IPS DF 4.7 (cell line): ENCODE data around the gene SULT2B1.

Experiments used
- DNase-seq: peaks from one replicate; pipeline ENCODE4 v3.0.0-alpha.2; 2013; ENCODE audit warnings: low spot score; ENCODE audit errors: extremely low read depth

The SULT2B1 gene

DNA sequence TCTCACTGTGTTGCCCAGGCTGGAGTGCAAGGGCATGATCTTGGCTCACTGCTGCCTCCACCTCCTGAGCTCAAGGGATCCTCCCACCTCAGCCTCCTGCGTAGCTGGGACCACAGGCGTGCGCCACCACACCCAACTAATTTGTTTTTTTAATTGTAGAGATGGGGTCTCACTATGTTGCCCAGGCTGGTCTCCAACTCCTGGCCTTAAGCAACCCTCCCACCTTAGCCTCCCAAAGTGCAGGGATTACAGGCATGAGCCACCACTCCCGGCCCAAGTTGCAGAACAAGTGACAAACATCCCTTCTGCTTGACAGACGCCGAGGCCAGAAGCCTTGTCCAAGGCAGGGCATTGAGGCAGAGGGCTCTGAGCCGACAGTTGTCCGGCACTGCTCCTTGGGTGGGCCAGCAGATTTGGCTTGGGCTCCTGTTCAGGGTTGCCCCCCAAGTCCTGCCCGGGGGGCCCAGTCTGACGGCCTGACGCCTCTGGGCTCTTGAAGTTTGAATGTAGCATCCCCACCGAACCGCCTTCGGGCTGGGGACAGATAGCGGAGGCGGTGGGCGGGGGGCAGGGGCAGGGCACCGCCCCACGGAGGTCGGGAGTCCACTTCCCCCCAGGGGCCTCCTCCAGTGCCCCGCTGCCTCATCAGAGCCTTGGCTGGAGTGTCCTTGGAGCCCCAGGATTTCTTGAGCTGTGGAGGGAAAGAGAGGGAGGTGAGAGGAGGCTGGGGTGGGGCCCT lies 48.9 kb downstream of the SULT2B1 start:
- no peak for DNase-seq

DNA sequence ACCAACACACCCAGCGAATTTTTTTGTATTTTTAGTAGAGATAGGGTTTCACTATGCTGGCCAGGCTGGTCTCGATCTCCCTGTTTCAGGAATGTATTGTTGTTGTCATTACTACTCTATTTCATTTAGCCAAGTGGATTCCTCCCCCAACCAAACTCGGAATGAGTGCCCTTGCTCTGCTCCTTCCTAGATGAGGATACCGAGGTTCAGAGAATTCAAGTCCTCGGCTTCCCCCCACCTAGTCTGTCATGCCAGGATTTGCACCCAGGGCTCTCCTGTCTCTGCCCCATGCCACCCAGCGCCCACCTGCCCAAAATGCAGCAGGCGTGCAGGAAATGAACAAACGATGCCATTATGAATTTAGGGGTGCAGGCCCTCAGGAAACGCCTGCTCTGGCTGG lies 51.0 kb downstream of the SULT2B1 start:
- no peak for DNase-seq

DNA sequence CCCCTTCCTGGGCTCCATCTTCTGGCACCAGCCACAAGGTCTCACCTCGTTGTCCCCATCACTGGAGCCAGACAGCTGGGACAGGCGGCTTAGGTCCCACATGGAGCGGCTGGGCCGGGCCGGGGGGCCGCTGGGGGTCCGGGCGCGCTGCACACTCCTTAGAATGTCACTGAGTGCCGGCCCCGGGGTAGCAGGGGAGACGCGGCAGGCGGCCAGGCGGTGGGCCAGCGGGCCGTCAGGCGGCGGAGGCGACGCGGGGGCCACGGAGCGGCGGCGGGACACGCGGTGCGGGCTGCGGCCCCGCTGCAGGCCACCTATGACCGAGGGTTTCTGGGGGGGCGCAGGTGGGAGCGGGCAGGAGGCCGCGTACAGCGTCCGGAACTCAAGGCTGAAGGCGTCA lies 51.5 kb downstream of the SULT2B1 start:
- no peak for DNase-seq

DNA sequence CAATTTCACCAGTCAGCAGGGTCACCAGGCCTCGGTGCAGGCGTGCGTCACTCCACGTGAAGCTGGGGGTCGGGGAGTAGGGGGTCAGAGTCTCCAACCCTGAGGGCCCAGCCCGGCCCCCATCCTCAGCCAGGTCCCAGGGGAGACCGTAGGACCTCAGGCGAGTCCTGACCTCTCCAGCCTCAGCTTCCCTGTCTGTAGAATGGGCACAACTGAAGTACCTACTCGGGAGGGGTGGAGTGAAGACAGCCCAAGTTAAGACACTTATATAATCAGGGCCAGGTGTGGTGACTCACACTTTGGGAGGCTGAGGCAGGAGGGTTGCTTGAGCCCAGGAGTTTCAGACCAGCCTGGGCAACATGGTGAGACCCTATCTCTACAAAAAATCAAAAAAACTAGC lies 51.9 kb downstream of the SULT2B1 start:
- no peak for DNase-seq

DNA sequence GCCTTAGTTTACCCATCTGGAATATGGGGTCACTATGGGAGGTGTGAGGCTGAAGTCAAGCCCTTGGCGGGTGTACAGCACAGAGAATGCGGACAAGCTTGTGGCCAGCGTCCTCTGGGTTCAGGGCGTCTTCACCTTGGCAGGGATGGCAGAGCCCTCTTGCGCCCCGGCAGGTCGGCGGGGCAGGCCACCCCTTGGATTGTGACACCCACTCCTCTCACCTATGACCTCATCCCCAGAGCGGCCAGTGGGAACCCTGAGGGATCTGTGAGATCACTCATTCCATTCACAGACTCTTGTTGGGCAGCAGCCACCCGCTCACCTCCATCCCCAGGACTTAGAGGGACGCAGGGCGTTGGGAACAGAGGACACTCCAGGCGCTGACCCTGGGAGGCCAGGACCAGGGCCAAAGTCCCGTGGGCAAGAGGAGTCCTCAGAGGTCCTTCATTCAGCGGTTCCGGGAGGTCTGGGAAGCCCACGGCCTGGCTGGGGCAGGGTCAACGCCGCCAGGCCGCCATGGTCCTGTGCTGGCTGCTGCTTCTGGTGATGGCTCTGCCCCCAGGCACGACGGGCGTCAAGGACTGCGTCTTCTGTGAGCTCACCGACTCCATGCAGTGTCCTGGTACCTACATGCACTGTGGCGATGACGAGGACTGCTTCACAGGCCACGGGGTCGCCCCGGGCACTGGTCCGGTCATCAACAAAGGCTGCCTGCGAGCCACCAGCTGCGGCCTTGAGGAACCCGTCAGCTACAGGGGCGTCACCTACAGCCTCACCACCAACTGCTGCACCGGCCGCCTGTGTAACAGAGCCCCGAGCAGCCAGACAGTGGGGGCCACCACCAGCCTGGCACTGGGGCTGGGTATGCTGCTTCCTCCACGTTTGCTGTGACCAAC lies 54.7 kb downstream of the SULT2B1 start, which contains the start of gene SPACA4:
Gene SPACA4, plus strand, starts transcription at position 280 of the 896 bp plus-strand sequence. Its CDS starts 237 bp downstream, at position 517.
- DNase-seq = no peak

DNA sequence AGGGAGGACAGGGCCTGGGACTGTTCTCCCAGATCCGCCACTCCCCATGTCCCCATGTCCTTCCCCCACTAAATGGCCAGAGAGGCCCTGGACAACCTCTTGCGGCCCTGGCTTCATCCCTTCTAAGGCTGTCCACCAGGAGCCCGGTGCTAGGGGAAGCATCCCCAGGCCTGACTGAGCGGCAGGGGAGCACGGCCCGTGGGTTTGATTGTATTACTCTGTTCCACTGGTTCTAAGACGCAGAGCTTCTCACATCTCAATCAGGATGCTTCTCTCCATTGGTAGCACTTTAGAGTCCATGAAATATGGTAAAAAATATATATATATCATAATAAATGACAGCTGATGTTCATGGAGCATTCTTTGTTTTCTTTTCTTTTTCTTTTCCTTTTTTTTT lies 55.4 kb downstream of the SULT2B1 start:
- DNase-seq = no peak

DNA sequence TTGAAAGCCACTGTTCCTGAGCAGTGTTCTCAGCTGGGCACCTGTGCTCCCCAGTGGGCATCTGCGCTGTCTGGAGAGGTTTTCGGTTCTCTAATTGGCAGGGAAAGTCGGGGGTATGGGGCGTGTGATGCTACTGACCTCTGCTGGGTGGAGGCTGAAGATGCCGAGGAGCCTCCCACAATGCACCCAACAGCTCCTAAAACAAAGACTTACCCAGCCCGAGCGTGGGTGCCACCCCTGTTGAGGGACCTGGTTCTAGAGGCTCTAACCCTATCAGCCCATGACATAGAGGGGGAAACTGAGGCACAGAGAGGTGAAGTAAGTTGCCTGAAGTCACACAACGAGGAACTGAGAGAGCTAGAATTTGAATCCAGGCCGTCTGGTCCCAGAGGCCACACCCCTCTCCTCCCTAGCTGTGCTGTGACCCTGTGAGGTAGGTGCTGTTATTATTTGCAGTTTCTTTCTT lies 56.9 kb downstream of the SULT2B1 start:
- no peak for DNase-seq

DNA sequence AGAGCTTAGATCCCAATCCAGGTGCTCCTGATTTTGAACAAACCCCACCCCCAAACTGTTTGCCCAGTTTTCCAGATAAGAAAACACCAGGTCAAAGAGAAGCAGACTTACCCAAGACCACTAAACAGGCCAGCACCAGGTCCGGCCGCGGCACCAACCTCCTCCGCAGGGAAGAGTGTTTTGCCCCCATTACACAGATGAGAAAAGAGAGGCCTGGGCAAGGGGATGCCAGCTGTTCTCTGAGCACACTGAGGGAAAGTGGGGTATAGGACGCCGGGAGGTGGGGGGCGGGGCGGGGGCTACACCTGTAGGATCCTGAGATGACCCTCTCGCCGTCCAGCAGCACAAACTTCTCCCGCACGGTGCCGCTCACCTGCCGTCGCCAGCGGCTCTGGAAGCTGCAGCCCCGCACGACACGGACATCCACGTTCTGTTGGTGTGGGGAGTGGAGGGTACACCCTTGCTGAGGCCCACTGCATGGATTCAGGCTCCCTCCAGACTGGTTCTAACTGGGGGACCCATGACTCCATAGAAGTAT lies 57.7 kb downstream of the SULT2B1 start:
- DNase-seq = no peak

DNA sequence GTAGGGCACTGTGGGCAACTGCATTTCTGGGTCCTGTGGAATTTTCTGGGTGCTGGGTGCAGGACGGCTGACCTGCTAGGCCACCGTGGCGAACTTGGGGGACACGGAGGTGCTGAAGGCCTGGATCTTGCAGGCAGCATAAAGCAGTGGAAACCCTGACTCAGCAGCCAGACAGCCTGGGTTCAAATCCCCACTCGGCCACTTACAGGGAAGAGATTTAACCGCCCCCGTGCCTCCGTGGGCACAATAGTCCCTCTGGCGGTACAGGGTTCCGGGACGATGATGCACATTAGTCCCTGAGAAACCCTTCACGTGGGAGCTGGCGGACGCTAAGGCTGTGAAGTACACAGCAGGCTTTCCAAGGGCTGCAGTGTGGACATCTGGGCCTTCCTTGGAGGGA lies 59.9 kb downstream of the SULT2B1 start:
- DNase-seq = no peak

DNA sequence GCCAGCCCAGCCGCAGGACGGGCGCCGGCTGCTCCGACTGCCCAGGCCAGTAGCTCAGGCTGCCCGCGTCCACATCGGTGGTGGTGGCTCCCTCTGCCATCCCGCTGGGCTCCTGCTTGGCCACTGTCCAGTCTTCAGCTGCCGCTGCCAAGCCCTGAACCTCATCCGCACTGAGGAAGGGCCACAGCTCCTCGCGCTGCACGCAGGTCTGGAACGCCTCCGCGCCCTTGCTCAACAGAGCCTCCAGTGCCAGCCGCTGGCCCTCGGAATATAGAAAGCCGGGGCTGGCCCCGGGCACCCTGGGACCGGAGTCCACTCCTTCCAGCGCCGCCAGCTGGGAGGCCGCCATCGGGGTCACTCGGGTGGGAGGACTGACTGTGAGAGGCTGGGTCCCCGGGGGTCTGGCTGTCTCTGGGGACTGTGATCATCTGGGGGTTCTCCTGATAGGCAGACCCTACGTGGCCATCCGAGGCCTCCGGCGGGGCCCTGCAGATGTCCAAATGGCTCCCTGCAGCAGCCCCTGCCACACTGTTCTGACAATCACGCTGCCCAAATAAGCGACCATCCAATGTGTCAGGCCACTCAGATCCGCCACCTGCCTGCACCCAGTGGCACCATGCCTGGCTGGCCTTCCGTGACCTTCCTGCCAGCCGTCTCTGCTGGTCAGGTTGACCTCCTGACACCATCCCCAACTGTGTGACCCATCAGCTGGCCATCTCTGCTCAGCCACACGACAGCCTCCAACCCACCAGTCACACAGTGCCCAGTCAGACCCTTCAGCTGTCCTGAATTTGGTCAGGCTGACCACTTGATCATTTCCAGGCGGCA lies 61.3 kb downstream of the SULT2B1 start:
- no peak for DNase-seq

DNA sequence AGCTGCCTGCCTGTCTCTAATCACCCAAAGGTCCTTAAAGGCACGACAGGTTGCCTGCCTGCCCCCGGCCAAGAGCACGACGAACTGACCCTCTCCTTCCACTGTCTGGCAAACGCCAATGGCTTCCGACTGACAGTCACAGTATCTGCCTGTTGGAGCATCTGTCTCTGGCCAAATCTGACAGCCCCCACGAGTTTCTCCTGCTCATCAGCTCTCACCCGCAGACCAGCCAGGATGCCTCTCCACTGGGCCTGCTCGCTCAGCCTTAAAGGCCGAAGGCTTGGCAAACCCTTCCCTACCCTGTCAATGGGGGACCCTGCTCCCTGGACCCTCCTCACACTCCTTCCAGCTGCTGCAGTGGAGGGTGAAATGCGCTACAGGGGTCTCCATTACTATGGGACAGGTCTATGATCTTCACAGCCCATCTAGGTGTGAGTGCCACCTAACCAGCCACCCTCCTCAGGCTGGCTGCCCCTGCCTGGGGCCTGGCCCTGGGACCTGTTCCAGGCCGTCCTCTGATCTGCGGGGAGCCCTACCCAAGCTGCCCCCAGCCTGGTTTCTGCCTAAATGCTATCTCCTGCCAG lies 62.0 kb downstream of the SULT2B1 start:
- no peak for DNase-seq

DNA sequence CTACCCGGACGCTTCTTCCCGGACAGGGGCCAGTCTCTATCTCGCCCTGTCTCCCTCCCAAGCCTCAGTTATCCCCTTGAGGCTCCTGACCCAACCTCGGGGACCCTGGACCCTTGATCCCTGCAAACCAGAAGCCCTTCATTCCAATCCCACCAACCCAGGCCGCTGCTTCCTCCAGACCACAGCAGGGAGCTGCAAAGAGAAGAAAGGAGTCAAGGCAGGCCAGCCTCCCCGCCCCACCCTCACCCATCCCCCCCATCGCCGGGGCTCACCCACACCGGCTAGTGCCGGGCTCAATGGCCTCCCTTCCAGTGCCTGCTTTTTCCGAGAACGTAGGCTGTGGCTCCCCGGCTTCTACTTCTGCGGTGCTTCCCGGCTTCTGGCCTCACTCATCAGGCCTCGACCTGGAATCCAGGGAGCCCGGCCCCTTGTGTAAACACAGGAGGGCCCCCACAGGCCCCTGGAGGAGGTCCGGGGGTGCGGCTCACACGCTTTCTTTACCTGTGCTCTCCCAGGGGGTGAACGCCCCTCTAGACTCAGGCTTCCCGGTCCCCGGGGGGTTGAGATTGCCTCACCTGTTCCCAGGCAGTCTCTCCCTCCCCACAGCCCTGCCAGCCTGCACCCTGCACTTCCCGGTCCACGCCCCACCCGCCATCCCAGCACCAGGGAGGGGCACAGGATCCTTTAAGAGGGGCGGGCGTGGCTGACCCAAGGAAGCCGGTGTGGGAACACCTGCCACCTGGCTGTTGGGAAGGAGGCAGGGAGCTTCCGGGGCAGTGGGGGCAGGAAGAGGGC lies 62.7 kb downstream of the SULT2B1 start, which contains the start of gene FAM83E:
Gene FAM83E, minus strand, starts transcription at position 641 of the 795 bp plus-strand sequence. CDS start 1,704 bp downstream, outside the sequence.
- DNase-seq = no peak

DNA sequence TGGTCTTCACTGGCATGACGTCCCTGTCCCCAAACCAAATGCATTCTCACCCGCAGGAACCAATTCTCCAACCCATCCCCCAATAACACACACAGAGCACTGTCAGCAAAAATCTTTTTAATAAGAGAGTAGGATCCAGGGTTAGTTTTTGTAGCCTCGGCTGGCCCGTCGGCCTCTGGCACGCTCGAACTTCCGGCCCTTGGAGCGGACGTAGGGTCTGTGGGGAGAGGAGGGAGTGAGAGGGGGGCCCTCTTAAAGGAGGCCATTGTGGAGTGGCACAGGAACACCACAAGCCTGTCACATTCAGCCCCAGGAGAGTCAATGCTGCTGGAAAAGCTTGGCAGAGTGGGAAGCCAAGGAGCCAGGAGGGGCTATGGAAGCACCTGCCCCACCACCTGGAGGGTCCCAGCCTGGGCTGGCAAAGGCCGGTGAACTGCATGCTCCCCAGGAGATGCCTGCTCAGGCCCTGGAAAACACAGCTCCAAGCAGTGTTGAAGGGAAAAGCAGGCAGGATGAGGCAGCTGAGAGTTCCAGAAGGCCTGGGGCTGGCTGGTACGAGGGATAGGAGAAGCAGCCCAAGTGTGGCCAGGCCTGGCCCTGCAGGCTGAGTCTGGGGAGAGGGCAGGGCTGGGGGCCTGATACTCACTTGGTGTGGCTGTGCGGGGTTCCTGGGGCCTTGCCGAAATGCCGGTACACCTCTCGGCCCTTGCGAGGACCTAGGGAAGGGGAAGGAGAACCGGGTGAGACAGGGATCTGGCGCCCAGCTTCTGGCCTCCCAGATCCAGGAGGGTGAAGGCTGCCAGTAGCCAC lies 63.5 kb downstream of the SULT2B1 start:
- no peak for DNase-seq

DNA sequence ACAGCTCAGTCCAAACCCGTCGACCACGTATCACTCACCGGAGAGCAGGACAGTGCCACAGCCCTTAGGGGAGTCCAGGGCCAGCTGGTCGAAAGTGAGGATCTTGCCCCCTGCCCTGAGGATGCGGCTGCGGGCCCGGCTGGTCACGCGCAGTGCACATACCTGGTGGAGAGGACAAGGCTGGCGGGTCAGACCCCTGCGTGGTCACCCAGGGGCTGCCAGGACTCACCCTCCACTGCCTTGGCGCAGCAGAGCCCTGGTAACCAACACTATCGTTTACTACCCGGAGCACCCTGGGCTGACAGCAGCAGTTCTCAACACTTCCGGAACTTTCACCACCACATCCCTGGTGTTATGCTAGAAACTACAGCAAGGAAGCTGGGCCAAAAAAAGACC lies 64.1 kb downstream of the SULT2B1 start:
- DNase-seq = no peak

DNA sequence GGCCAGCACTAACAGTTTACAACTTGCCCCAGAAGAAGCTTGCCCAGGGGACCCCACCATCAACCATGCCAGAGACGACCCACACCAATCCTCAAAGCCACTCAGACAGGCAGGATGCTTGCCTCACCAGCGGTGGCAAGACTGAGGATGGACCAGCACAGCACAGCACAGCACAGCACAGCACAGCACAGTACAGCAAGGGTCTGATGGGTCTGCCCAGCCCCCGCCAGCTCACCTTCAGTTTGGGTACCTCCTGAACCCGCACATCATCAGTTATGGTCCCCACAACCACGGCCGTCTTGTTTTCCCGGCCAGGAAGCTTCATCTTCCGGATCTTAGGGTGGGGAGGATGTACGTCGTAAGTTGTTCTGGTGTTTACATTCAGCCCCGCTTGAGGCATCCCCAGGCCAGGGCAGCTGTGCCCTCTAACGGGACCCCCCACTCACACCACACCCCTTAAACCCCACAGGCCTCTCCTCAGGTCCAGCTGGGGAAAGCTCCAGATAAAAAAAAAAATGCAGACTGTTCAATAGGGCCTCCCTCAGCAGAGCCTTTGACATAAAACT lies 64.6 kb downstream of the SULT2B1 start:
- no peak for DNase-seq

DNA sequence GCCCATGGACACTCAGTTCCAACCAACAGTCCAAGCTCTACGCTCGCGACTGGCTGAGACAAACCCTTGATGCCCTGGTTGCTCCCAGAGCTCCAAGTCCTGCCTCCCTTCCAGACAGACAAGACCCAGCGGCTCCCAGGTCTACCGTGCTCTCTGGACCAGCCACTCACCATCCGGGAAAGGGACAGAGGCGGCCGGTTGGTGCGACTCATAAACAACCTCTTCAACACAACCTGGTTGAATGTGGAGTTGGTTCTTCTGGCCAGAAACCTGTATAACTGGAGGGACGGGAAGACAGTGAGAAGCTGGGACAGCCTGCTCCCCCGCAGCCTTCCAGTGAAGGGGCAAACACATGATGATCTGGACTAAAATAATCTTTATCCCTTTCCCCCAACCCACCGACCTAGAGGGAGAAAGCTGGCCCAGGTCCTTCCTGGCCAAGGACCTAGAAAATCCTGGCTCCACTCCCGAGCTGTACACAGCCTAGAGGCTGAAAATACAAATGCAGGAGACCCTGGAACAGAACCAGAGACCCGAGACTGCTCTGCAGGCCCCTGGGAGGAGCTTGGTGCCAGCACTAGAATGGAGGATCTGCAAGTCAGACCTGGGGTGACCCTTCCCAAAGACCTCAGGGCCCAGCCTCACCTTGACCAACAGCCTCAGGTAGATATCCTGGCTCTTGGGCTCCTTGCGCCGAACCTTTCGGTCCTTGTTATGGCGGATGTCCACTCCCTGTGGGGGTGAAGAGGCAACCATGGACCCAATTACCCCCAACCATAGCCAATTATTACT lies 65.4 kb downstream of the SULT2B1 start:
- no peak for DNase-seq

DNA sequence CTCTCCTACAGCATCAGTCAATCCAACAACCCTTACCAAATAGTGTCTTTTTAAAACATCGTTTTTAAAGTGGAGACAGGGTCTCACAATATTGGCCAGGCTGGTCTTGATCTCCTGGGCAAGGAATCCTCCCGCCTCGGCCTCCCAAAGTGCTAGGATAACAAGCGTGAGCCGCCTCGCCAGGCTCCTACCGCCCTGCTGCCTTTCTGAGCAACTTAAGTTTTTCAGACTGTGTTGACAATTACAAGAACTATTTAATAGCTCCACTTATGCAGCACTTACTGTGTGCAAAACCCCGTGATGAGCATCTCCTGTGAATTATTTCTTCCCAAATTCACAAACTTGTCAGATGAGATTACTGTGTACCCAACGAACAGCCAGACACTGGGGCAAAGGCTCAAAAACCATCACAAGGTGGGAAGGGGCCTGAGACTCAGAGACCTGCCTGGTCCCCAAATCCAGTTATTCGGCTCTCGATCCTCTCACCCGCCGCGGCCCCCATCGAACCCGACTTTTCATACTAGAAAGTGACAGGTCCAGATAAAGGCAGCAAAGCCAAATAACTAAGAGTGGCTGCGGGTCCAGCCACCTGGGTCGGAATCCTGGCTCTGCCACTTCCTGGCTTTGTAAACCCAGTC lies 66.4 kb downstream of the SULT2B1 start:
- no peak for DNase-seq
